ENCODE data around the gene SAMD4A.

- TF ChIP-seq CTCF (IDR thresholded peaks at IDR 0.05 in 8 of 11, conservative IDR thresholded peaks at IDR 0.05 in 3 of 11) (no peak), POLR2A (IDR thresholded peaks at IDR 0.05) (no peak), POLR2AphosphoS5 (IDR thresholded peaks at IDR 0.05) (no peak)
Measured at GRCh38 chr14:54597795-54598443, 31.0 kb downstream of the SAMD4A start.
